SU-DHL-6 (cell line): ENCODE data around the gene ZDHHC3.

Source experiments
- H2AFZ ChIP-seq: fragments of 200-600 bp; sonication (generic); 2 replicates; pipeline ENCODE4 v1.6.1; 2014; ENCODE audit warnings: low read depth, mild to moderate bottlenecking, moderate library complexity, mixed read lengths, antibody characterized with exemption, low read length; ENCODE audit not compliant: severe bottlenecking
- H3F3A ChIP-seq: fragments of 200-600 bp; shearing (Covaris generic); 2 replicates; pipeline ENCODE4 v1.6.0; 2016; ENCODE audit warnings: antibody characterized with exemption, mild to moderate bottlenecking; ENCODE audit not compliant: insufficient read depth
- H3K27ac ChIP-seq: fragments of 200-600 bp; sonication (generic); 2 replicates; pipeline ENCODE4 v1.5.1; 2016; ENCODE audit warnings: low read depth, mild to moderate bottlenecking, low read length, moderate library complexity, mixed read lengths
- H3K27me3 ChIP-seq: fragments of 200-600 bp; sonication (generic), shearing (Covaris generic); 2 replicates; pipeline ENCODE4 v1.6.0; 2014; ENCODE audit warnings: mild to moderate bottlenecking, low read length
- H3K36me3 ChIP-seq: fragments of 200-600 bp; sonication (generic); 2 replicates; pipeline ENCODE4 v1.6.1; 2014; ENCODE audit warnings: mild to moderate bottlenecking, low read length, mixed read lengths
- H3K4me2 ChIP-seq: fragments of 300-600, 200-600 bp; shearing (Covaris generic), sonication (generic); 2 replicates; pipeline ENCODE4 v1.6.0; 2014; ENCODE audit warnings: low read length, low read depth, mild to moderate bottlenecking; ENCODE audit not compliant: poor library complexity, severe bottlenecking
- H3K4me3 ChIP-seq: fragments of 200-600 bp; sonication (generic); 2 replicates; pipeline ENCODE4 v1.5.1; 2014; ENCODE audit warnings: antibody characterized with exemption, low read length, mild to moderate bottlenecking, mixed read lengths; ENCODE audit not compliant: insufficient read depth, poor library complexity, severe bottlenecking
- H3K79me2 ChIP-seq: fragments of 200-600 bp; sonication (generic); 2 replicates; pipeline ENCODE4 v1.6.1; 2014; ENCODE audit warnings: mild to moderate bottlenecking, low read length, moderate library complexity; ENCODE audit not compliant: insufficient read depth
- H3K9ac ChIP-seq: fragments of 200-600 bp; sonication (generic); 2 replicates; pipeline ENCODE4 v1.7.0; 2014; ENCODE audit warnings: mild to moderate bottlenecking, low read length
- H3K9me2 ChIP-seq: fragments of 200-600 bp; sonication (generic); replicated peaks from 2 replicates; pipeline ENCODE4 v1.6.1; 2014; ENCODE audit warnings: low read length; ENCODE audit not compliant: insufficient read depth
- H3K9me3 ChIP-seq: fragments of 200-600 bp; sonication (generic); 2 replicates; pipeline ENCODE4 v1.6.1; 2014; ENCODE audit warnings: low read length, mixed read lengths; ENCODE audit not compliant: insufficient read depth
- H4K20me1 ChIP-seq: fragments of 200-600 bp; sonication (generic); 2 replicates; pipeline ENCODE4 v1.6.1; 2014; ENCODE audit warnings: low read depth, mild to moderate bottlenecking, antibody characterized with exemption, low read length, moderate library complexity, mixed read lengths
- CTCF ChIP-seq: fragments of 200-600 bp; sonication (generic); IDR thresholded peaks from one replicate; pipeline ENCODE4 v1.5.1; 2017; ENCODE audit warnings: antibody characterized with exemption, mild to moderate bottlenecking, low read length, moderate library complexity; ENCODE audit not compliant: insufficient read depth, poor library complexity, severe bottlenecking
- EZH2phosphoT487 ChIP-seq: fragments of 200-600 bp; sonication (generic), shearing (Covaris generic); conservative IDR thresholded peaks from 2 replicates; pipeline ENCODE4 v1.6.1; 2018; ENCODE audit warnings: mild to moderate bottlenecking, antibody characterized with exemption, low read length, moderate library complexity, mixed read lengths

Gene ZDHHC3

GRCh38 chr3:44976002-44976815, at the start of gene ZDHHC3, which contains the start of gene EXOSC7:
Gene ZDHHC3, minus strand, starts transcription at chr3:44976174. Its CDS starts 16,738 bp downstream, at chr3:44959436.
Gene EXOSC7, plus strand, starts transcription at chr3:44976244. Its CDS starts 34 bp downstream, at chr3:44976278.
- peak within 1 kb of the TSS; percentile 87 for H3K4me2 ChIP-seq
- H3K9me3 ChIP-seq, result no peaks in the 10 kb centered on the region
- H3F3A ChIP-seq, result no peaks in the 10 kb centered on the region
- H3K36me3 ChIP-seq, result no peaks in the 10 kb centered on the region
- H3K9ac ChIP-seq, result peak within 1 kb of the TSS; percentile 87
- H3K9me2 ChIP-seq, result no peaks in the 10 kb centered on the region
- TF ChIP-seq EZH2phosphoT487 (no peak), CTCF (no peak)
- H4K20me1 ChIP-seq, result no peaks in the 10 kb centered on the region; the same call in 1 of the 2 replicates
- peak within 1 kb of the TSS; percentile 36; the same call in 1 of the 2 replicates for H3K27ac ChIP-seq
- H3K27me3 ChIP-seq, result no peaks in the 10 kb centered on the region
- H2AFZ ChIP-seq, result peak within 1 kb of the TSS; percentile 82
- peak within 1 kb of the TSS; percentile 93 for H3K4me3 ChIP-seq
- H3K79me2 ChIP-seq, result peaks cover 77% of the 10 kb centered on the region

GRCh38 chr3:45024542-45025255, 48.7 kb upstream of the ZDHHC3 start:
- no peaks in the 10 kb centered on the region for H3K9me2 ChIP-seq
- no peaks in the 10 kb centered on the region for H3K36me3 ChIP-seq
- H3K9me3 ChIP-seq, result no peaks in the 10 kb centered on the region
- H3K79me2 ChIP-seq, result no peaks in the 10 kb centered on the region
- no peak overlapping the region for H3K4me3 ChIP-seq
- H4K20me1 ChIP-seq, result no peaks in the 10 kb centered on the region
- no peaks in the 10 kb centered on the region for H3F3A ChIP-seq
- no peak overlapping the region for H3K4me2 ChIP-seq
- no peaks in the 10 kb centered on the region for H3K27me3 ChIP-seq
- TF ChIP-seq EZH2phosphoT487 (no peak), CTCF (no peak)
- H3K9ac ChIP-seq, result no peak overlapping the region
- H2AFZ ChIP-seq, result no peak overlapping the region
- no peak overlapping the region for H3K27ac ChIP-seq

- TF ChIP-seq EZH2phosphoT487 (no peak), CTCF (no peak)
- Histone ChIP-seq H3K27ac (no peak overlapping the region), H3K27me3 (no peaks in the 10 kb centered on the region), H3K4me3 (no peak overlapping the region), H3K9me3 (no peaks in the 10 kb centered on the region), H3K9me2 (no peaks in the 10 kb centered on the region), H3K36me3 (no peaks in the 10 kb centered on the region), H4K20me1 (no peaks in the 10 kb centered on the region), H3F3A (no peaks in the 10 kb centered on the region), H3K79me2 (no peaks in the 10 kb centered on the region), H3K4me2 (no peak overlapping the region), H3K9ac (no peak overlapping the region), H2AFZ (no peak overlapping the region)
Measured at GRCh38 chr3:45023675-45024074, 47.7 kb upstream of the ZDHHC3 start.
